Amniotic stem cell (primary cell): ENCODE measurements around the gene TCEA3.
A peak's percentile ranks its signal among the peaks of the same experiment; 100 is the strongest.

Source experiments
- DNase-seq: peaks from one replicate; lab custom pipeline; 2025; lab: John Stamatoyannopoulos, UW

TCEA3 gene

DNA sequence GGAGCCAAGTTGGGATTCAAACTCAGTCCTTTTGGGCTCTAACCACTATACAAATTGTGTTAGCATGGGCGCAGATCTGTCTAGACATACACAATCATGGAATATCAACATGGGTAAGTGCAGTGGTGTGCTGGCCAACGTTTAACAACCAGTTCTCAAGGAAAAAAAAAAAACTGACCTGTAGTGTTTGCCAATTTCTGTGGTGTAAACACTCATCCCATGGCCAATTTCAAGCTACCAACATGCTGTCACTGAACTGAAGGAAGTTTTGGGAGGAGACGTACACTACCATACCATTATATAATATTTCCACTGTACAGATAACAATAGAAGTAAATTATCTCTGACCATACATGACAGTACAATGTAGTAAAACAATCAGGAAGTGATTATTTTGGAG lies 3.2 kb downstream of the TCEA3 start:
- DNase-seq = no peak

DNA sequence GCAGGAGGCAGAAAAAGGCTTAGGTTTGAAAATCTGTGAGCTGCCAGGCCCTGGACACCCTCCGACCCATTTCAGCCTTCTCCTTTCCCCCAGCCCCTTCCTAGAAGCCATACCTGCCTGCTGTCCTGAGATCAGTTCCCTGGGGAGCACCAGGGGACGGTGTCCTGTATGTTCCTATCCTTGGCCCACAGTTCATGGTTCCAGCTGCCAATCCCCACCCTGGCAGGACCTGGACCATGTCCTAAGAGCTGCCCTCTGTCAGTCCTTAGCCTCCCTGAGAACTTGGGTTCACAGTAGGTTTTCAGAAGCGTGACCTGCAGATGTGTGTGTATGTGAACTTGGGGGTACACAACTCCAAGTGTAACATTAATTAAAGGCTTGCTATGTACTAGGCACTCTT lies 3.8 kb downstream of the TCEA3 start:
- DNase-seq = no peak

DNA sequence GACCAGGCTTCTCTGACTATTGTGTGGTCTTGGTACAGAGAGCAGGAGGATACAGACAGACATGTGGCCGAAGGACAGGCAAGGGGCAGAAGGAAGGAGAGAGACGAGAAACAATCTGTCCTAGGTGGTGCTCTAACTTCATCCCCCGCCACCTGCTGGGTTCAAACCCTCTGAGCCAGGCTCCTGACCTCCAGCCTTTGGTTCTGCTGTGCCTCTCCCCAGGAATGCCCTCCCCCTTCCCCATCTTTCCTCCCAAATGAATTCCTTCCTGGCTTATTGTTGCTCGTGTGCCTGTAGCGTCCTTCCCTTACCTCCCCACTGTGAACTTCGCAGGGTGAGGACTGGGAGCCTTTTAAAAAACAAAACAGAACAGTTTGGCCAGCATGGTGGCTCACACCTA lies 5.4 kb downstream of the TCEA3 start:
- no peak for DNase-seq

DNA sequence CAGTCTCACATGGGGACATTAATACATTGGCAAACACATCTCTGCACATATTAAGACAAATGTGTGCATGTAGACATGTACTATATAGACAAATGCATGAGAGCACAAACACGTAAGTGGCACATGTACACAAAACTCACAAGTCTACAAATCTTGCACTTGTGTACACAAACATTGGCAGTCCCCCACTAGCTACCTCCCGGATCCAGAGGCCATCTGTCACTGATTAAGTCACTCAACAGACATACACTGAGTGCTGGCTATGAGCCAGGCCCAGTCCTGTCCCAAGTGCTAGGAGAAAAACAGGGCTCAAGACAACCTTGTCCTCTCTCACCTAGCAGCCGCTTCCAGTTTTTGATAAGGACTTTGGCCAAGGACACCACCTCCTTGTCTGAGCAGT lies 7.0 kb downstream of the TCEA3 start:
- no peak for DNase-seq

DNA sequence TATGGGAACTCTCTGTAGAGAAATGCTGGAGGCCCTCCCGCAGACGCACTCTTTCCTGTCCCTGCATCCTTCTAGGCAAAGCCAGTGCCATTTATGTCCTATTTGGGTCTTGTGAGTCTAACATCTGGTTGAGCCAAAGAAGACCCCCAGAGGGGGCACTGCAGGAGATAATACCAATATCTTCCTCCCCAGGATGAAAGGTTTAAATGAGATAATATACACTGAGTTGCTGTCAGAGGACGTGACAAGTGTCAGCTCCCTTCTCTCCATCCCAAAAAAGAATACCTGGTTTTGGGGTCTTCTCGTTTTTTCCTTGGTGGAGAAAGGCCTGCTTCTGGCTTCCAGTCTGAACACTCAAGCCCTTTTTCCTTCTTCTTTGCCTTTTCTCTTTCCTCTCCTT lies 7.6 kb downstream of the TCEA3 start:
- no peak for DNase-seq

DNA sequence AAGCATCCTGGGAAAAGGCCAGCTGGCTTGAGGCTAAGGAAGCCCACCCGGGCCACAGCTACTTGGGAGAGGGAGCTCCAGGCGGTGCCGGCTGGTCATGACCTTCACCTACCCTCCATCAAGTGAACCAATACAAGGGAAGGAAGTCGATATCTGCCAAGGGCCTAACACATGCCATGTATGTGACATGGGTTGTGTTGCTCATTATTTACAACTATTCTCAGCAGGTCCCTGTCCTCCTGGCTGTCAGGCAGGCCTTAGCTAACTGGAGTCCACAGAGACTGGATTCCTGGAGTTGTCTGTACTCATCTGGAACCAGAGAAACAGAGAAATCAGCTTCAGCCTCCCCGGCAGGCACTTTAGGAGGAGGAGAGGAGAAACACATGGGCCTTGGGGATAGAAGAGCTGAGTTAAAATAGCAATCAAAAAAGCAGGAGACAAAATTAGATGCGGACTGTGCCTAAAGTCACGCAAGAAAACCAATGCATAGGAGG lies 15.7 kb downstream of the TCEA3 start:
- no peak for DNase-seq

DNA sequence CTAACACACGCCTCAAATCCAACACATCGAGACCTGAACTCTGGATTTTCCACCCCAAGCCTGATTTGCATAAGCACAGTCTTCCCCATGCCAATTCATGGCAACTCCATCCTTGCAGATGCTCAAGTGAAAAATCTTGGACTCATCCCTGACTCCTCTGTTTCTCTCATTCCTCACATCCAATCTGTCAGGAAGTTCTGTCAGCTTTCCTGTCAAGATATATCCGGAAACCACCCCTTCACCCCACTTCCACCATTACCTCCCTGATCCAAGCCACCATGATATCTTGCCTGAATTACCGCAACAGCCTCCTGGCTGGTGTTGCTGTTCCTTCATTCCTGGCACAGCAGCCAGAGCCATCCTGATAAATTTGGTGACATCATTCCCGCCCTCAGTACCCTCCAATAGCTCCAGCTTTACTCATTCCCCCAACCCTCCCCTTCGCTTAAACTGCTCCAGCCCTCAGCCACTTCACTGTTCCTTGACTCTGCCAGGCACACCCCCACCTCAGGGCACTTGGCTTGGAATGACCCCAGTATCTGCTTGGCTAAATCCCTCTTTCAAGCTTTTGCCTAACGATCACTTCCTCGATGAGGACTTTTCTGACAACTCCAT lies 17.4 kb downstream of the TCEA3 start:
- DNase-seq = no peak

DNA sequence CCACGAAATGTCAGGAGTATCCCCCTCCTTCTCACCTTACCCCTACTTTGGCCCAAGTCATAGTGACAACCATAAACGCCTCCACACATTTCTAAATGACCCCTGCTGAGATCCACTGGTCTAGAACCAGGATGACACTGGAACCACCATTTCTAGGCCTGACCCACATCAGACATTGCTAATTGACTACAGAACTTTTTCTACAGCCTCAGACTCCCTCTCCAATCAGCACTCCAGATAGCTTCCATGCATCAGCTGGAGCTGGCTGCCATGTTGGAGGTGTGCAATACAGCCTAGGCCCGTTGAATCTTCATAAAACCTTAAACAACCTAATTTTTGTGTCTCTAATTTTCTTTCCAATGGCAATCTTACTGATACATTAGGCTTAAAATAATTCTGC lies 18.6 kb downstream of the TCEA3 start:
- no peak for DNase-seq

DNA sequence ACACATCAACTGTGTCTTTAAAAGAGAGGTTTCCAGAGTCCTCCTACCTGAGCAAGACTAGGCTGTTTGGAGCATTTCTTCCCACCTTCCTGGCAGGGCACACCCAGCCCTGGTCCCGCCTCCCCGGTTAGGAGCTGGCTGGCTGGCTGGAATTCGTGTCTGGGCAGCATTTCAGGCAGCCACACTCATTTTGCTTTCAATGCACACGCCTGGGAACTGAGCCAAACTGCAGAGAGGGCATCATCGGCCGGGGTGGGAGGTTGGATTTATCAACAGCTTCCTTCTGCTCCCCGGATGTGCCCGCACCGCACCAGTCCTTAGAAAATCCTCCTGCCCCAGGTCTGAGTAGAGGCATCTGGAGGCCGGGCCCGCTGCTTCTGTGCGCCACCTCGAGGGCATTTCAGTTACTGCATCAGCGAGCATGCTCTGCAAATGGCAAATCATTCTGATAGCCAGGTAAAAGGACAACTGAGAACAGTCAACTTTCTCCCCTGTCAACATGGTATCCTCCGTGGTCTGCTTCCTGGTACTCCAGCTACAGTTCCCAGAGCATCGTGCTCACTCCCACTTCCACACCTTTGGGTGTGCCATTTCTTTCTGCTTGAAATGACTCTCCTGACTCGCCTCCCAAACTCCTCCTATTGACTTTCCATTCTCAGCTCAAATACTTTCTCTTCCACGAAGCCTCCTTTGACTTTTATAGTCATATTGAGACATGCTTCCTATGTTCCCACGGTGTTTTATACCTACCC lies 20.6 kb downstream of the TCEA3 start:
- DNase-seq = peak; percentile 91

DNA sequence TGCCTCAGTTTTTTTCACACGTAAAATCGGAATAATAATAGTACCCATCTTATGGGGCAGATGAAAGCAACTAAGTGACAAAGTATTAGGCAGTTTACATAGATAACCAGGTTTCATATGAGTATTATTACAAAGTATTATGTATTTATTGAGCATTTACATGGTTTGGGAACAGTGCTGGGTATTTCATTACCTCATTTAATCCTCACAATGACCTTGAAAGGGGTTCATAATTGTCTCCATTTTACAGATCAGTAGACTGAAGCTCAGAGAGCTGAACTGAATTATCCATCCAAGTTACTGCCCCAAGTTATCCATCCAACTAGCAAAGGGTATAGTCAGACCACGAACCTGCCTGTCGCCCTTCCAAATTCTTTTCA lies 21.2 kb downstream of the TCEA3 start:
- no peak for DNase-seq

DNA sequence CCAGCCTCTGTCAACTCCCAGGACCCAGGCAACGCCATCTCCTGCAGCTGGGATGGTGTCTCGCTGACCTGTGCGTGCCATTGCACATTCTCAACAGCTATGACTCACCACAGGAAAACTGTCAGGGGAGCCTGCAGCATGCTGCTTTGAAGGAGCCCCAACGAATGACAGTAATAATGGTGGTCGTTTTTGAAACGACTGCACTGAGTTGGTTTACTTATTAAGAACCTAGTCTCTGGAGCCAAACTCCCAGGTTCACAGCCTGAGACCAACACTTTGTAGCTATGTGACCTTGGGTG lies 21.6 kb downstream of the TCEA3 start:
- DNase-seq = peak; percentile 44

DNA sequence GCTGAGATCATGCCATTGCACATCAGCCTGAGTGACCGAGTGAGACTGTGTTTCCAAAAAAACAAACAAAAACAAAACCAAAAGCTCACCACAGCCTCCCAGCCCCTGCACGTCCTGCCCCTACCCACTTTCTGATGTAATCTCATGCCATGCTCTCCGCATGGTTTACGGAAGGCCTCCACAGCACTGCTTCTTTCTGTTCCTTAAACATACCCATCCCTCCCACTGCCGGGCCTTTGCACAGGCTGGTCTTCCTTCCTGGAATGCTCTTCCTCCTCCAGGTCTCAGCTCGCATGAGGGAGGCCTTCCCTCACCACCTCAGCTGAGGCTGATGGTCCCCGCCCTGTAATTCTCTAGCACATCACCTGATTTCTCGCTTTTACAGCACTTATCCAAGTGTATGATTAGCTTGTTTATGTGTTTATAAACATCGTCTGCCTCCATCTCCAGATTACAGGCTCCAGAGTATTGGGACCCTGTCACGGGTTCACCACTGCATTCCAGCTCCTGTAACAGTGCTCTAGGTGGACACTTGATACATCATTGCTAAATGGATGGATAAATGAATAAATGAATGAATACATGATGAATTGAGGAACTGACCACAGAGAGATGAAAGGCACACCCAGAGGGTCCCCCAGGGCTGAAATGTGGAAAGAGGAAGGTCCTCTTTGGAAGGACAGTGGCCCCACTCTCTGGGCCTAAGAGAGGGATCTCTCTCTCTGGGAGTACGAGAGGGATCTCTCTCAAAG lies 22.1 kb downstream of the TCEA3 start:
- no peak for DNase-seq

DNA sequence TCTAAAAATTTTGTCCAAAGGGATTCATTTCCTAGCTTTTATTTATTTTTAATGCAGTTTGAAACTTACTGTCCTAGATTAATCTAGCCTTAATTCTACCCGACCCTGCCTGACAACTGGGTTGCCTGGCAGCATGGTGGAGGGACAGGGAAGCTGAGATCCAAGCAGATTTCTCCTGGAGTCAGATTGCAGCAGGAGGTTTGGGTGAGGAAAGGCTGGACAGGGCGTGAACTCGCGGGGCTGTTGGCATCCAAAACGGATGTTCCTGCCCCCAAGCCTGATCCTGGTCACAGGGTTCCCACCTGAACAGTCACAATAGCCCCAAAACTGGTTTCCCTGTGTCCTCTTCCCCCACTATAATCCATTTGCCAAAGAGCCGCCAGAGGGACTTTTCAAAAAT lies 23.2 kb downstream of the TCEA3 start:
- DNase-seq = no peak

DNA sequence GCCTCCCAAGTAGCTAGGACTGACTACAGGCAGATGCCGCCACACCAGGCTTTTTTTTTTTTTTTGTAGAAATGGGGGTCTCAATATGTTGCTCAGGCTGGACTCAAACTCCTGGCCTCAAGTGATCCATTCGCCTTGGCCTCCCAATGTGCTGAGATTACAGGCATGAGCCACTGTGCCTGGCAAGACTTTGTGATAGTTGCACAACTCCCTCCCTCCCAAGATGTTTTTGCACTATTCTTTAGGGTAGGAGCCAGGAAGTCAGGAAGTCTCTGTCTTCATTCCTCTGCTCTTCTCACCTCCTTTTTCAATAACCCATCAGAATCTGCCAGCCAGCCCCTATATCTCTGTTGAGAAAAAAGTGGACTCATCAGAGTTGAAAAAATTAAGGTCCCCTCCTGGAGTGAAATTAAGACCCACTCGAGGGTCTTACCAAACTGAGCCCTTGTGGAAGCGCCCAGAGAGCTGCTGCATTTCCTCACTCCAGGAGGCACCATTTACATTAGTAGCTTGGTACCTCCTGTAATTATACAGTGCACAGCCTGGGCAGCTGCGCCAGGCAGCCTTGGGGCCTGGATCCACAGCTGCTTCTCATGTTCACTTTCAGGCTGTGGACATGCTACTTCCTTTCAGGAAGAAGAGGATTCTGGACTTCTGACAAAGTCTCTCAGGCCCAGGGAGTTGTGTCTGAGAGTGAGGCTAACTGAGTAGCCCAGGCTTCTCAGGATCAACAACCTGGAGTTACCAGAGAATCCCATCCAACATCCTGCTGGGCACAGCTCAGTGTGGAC lies 24.0 kb downstream of the TCEA3 start:
- no peak for DNase-seq

DNA sequence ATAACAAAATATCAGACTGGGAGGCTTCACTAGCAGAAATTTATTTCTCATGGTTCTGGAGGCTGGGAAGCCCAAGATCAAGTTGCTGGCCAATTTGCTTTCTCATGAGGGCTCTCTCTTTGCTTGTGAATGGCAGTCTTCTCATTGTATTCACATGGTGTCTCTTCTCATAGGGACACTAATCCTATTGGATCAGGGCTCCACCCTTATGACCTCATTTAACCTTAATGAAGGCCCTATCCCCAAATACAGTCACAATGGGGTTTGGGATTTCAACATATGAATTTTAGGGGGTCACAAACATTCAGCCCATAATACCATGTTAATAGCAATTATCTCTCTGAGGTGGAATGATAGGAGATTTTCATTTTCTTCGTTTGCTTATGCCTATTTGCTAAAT lies 25.3 kb downstream of the TCEA3 start:
- DNase-seq = no peak

DNA sequence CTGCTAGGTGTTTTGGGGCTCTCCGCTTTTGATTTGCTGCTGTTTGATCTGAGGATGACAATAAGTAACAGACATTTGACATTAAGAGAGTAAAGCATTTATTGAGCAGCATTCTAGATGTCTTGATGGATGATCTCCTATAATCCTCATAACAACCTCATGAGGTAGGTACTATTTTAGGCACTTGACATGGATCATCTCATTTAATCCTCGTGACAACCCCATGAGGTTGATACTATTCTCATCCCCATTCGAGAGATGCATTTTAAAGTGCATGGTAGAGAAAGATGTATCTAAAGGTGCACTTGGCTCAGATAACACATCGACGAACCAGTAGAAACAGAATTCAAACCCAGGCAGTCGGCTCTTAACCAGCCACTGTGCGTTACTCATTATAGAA lies 26.6 kb downstream of the TCEA3 start:
- DNase-seq = no peak

DNA sequence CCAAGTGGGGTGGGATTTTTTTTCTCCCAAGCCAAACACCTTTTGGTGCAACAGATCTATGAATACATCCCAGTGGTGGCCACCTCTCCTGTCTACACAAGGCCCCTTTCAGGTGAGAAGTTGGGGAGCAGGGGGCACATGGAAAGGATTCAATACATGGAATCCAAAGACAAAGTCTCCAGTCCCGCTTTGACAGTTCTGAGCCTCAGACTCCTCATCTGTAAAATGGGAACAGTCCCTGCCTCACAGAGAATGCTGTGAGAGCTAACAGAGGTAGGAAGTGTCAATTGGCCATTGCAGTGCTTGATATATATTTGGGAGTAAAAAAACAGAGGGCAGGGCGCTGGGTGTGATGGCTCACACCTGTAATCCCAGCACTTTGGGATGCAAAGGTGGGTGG lies 28.2 kb downstream of the TCEA3 start:
- no peak for DNase-seq

DNA sequence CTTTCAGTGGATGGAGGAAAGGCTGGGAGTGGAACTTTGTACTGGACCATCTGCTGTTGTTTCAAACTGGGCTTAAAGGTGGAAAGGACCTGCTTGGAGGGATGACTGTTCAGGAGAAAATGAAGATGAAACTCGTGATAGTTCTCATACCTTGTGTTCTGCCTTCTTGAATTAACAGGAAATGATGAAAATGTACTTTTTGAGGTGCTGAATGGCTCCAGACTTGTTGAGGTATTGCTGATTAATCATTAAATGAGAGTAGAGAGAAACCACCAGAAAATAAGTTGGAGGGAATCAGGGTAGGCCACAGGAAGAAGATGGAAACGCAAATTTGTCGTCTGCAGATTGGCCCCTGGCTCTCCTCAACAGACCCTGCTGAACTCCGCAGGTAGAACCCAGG lies 28.7 kb downstream of the TCEA3 start:
- DNase-seq = no peak

DNA sequence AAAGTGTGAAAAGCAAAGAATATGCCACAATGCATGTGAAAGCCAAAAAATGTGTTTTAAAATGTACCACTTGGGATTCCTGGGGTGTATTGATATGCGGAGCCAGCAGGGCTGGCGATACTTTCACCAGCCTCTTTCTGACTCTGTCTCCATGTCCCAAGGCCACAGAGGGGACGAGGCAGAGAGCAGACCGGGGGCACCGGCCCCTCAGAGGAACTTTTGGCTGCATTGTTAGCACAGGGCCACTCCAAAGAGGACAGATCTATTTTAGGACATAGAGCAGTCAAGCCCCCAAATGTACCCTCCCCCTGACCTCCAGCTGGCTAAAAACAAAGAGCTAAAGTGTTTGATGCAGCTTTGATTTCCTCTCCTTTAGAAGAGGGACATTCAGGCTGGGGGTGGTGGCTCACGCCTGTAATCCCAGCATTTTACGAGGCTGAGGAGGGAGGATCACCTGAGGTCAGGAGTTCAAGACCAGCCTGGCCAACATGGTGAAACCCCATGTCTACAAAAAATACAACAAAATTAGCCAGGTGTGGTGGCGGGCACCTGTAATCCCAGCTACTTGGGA lies 29.3 kb downstream of the TCEA3 start:
- DNase-seq = no peak

DNA sequence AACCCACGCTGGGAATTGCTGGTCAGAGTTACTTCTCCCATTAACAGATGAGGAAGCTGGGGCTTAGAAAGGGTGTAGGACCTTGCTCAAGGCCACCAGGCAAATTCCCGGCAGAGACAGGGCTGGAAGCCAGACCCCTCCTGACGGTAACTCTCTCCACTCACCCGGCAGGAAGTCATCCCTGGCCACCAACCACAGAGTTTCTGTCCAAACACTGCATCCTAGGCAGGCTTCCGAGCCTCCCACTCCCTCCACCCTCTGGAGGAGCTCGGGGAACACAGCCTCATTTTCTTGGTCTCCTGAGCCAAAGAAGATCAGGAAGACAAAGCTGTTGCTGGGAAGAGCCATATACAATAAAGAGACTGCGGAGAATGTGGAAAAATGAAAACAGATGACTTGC lies 29.9 kb downstream of the TCEA3 start:
- no peak for DNase-seq

DNA sequence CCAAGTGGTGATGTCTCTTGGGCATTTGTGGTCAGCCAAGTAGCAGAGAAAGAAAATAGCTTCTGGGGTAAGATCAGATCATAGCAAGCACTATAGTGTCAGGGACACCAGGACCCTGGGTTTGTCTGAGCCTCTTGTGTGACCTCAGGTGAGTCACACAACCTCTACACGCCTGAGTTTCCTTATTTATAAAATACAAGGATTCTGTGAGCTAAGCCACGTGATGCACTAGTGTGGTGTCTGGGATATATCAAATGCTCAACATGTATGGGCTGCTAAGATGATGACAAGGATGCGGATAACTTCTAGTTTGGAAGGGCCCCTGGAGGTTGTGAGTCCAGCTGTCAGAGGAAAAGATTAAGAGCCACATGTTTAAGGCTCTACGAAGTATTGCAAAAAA lies 30.4 kb downstream of the TCEA3 start:
- peak; percentile 38 for DNase-seq

DNA sequence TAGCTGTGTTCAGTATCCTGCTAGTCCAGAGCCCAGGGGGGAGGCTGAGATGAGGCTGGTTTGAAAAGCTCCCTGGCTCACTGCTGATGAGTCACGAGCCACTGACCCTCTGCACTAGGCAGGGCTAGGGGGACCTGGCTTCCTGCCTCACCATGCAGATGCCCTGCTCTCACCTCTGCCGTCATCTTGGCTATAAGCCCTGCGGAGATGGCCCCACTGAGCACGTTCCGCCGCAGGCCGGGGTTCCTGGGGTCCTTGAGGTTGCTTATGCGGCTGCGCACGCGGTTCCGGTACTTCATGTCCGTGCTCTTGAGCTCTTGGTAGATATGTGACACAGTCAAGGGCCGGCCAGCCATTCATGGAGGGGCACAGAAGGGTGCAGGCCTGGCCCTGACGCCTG lies 30.8 kb downstream of the TCEA3 start:
- DNase-seq = no peak
